GM19239 (cell line): ENCODE data around the gene PNN.
A peak's percentile ranks its signal among the peaks of the same experiment; 100 is the strongest.
"Not testable (repeated sequence)": the region's sequence is repeated elsewhere in the genome, so short reads cannot be mapped to it uniquely, and the experiment has no call there.

ENCODE experiments used
- DNase-seq: peaks from one replicate; pipeline ENCODE4 v3.0.0; 2011; ENCODE audit warnings: low spot score; ENCODE audit not compliant: insufficient read length
- FAIRE-seq: peaks from 2 replicates; lab custom pipeline; 2011; peaks lifted over from hg19 to GRCh38; lab: Jason Lieb, UNC

Gene PNN

DNA sequence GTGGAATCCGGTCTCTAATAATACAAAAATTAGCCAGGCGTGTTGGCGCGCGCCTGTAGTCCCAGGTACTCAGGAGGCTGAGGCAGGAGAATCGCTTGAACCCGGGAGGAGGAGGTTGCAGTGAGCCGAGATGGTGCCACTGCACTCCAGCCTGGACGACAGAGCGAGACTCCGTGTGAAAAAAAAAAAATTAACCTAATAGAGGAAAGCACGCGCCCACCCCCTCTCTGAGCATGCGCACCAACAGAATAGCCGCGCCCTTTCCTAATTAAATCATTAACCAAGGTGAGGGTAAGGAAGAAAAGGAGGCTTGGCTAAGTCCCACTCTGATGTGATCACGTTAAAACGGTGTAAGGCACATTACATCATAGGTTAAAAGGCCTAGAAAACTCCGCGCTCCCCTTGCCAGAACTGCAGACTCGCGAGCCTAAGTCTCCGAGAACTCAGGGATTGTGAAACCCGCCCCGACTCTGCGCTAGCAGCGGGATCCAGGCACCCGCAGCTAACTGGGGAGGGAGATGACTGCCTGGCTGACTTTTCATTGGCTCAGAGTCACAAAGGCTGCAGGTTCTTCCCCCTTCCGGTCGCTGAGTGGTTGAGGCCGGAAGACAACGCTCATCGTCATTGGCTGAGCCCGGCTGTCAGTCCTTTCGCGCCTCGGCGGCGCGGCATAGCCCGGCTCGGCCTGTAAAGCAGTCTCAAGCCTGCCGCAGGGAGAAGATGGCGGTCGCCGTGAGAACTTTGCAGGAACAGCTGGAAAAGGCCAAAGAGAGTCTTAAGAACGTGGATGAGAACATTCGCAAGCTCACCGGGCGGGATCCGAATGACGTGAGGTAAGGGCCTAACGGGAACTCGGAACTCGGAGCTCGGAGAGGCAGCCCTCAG is at the start of gene PNN:
TSS of gene PNN (plus strand) at position 695 of the 885 bp plus-strand sequence. CDS start at position 721, 26 bp downstream.
- peak; percentile 97 for FAIRE-seq
- DNase-seq = peak; percentile 67

GRCh38 chr14:39137835-39138234 is 37.2 kb upstream of the PNN start:
- FAIRE-seq, DNase-seq: not testable (repeated sequence)

GRCh38 chr14:39138440-39138839 is 36.6 kb upstream of the PNN start:
- no peak for FAIRE-seq
- no peak for DNase-seq

DNA sequence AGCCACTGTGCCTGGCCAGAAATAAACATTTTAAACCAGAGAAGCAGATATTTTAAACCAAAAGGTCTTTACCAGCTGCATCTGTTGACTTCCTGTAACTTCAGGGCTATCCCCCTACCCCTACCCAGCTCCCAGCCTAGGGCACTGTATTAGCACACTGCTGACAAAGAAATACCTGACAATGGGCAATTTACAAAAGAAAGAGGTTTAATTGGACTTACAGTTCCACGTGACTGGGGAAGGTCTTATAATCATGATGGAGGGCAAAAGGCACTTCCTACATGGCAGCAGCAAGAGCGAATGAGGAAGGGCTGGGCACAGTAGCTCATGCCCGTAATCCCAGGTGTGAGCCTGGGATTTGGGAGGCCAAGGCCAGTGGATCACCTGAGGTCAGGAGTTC is 34.9 kb upstream of the PNN start:
- FAIRE-seq = no peak

GRCh38 chr14:39141623-39142022 is 33.4 kb upstream of the PNN start:
- FAIRE-seq, DNase-seq: not testable (repeated sequence)

More for the DNA sequence above, 34.9 kb upstream of the PNN start:
- DNase-seq = no peak

DNA sequence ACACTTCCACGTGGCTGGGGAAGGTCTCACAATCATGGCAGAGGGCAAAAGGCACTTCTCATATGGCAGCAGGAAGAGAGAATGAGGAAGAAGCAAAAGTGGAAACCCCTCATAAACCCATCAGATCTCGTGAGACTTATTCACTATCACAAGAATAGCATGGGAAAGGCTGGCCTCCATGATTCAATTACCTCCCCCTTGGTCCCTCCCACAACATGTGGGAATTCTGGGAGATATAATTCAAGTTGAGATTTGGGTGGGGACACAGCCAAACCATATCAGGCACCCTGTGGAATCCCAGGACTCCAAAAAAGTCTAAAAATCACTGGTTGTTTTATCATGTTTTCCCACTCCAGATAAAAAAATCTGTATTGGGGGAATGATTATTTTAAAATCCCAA is 31.8 kb upstream of the PNN start:
- not testable (repeated sequence) for DNase-seq, FAIRE-seq

- FAIRE-seq (no peak), DNase-seq (no peak)
These were observed 29.6 kb upstream of the PNN start for GRCh38 chr14:39145266-39145966.

DNA sequence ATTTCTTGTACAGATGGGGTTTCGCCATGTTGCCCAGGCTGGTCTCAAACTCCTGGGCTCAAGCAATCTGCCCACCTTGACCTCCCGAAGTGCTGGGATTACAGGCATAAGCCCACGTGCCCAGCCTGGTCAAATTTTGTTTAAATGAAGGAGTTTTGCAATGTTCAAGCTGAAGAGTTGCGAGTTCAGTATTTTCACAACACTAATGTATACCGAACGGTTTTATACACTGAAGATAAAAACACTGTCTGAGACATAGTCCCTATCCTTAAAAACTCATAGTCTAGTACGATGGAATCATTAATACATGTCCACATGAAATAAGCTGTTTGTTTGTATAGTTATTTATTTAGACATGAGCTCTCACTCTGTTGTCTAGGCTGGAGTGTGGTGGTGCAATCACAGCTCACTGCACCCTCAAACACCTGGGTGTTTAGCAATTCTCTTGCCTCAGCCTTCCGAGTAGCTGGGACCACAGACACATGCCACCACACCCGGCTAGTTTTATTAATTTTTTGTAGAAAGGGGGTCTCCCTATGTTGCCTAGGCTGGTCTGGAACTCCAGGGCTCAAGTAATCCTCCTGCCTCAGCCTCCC is 20.4 kb upstream of the PNN start:
- FAIRE-seq = no peak
- no peak for DNase-seq

DNA sequence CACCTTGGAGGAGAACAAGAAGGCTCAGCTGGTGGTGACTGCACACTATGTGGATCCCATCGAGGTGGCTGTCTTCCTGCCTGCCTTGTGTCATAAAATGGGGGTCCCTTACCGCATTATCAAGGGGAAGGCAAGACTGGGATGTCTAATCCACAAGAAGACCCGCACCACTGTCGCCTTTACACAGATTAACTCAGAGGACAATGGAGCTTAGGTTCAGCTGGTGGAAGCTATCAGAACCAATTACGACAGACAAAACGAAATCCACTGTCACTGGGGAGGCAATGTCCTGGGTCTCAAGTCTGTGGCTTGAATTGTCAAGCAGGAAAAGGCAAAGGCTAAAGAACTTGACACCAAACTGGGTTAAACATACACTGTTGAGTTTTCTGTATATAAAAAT is 17.6 kb upstream of the PNN start:
- no peak for DNase-seq
- no peak for FAIRE-seq

DNA sequence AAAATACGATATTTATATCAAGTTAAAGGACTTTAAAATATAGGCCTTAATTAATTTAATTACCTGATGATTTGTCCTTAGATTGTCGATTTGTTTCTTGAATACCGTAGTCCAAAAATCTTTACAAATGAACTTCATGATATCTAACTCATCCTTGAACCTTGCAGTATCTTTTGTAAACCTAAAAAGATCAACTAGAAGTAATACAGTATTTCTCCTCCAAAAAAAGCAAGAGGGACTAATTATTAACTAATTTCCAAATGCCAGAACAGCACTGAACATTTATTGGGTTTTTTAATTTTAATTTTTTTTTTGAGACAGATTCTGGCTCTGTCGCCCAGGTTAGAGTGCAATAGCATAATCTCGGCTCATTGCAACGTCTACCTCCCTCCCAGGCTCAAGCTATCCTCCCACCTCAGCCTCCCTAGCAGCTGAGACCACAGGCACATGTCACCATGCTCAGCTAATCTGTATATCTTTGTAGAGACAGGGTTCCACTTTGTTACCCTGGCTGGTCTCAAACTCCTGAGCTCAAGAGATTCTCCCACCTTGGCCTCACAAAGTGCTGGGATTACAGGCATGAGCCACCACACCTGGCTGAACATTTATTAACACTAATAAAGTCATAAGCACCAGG is 16.7 kb upstream of the PNN start:
- FAIRE-seq = no peak
- no peak for DNase-seq

DNA sequence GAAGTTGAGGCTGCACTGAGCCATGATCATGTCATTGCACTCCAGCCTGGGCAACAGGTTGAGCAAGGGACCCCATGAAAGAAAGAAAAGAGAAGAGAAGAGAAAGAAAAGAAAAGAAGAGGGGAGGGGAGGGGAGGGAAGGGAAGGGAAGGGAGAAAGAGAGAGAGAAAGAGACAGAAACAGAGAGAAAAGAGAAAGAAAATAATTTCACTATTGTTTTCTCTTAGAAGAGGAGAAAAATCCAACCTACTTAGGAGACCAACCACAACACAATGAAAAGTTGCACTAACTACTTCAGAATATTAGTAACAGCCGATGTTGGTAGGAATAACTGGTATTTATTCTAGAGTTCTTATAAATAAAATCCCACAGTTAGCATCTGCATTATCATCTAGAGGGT is 14.6 kb upstream of the PNN start:
- FAIRE-seq (no peak), DNase-seq (no peak)

DNA sequence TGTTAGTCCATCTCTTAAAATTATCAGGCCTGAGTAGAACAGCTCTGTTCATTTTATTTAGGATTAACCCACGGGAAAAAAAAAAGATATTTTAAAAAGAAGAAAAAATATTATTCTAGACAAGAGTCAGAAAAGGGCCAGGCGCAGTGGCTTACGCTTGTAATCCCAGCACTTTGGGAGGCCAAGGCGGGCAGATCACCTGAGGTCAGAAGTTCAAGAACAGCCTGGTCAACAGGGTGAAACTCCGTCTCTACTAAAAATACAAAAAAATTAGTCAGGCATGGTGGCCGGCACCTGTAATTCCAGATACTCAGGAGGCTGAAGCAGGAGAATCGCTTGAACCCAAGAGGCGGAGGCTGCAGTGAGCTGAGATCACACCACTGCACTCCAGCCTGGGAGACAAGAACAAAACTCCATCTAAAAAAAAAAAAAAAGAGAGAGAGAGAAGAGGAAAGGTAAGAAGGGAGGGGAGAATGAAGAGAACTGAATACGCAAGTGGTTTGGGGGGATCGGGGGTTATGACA is 7.2 kb upstream of the PNN start:
- not testable (repeated sequence) for FAIRE-seq

GRCh38 chr14:39168591-39168990 is 6.5 kb upstream of the PNN start:
- DNase-seq (no peak), FAIRE-seq (no peak)

More for the DNA sequence above, 7.2 kb upstream of the PNN start:
- DNase-seq = not testable (repeated sequence)

DNA sequence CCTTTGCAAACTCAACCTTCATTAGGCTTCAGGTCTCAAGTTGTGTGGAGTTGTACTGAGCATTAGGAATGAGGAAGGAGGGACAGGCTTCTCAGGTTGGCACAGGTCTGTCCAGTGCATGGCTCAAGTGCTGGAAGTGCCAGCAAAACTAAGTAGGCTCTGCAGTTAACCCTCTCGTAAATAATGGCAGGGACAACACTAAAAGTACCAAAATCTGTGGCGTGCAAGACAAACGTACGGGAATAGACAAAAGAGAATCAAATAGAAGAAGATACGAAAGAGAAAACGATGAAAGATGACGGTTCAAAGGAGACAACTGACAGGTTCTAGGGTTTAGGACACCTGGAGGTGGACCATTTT is 5.5 kb upstream of the PNN start:
- no peak for FAIRE-seq
- DNase-seq = peak; percentile 7

- DNase-seq (no peak), FAIRE-seq (no peak)
These were observed 1.9 kb upstream of the PNN start for GRCh38 chr14:39173198-39173597.

DNA sequence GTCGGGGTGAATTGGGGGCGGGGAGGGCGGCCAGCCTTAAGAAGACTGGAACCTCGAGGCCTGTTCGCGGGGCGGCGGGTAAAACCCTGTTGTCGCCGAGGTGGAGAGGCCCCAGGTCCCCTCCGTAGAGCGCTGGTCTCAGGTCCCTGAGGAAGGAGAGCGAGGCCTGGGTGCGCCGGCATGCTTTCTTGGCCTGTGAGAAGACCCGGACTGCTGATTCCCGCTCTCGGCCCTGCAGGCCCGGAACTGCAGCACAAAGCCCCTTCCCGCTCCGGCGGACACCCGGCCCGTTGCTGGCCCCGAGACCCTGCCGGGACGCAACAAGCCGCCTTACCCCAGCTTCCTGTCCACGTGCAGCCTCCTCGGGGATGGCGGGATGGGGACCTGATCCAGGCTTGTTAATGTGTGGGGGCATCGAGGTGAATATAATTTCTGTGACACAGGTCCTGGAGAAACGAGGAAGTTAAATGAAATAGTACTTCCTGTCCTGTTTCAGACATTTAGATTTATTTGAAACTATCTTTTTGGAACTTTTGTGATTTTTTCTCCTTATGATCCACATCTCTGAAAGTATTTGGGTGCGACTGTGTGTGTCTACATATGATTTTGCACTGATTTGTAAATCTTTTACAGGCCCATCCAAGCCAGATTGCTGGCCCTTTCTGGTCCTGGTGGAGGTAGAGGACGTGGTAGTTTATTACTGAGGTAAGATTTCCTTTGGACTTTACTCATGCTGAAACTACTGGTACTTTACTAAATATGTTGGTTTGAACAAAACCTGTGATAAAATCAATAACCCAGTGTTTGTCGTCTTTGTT is 600 bp downstream of the PNN start:
- FAIRE-seq = peak; percentile 35

GRCh38 chr14:39176263-39177167 is 1.5 kb downstream of the PNN start:
- no peak for DNase-seq
- no peak for FAIRE-seq

More for the DNA sequence above, 600 bp downstream of the PNN start:
- peak; percentile 4 for DNase-seq

DNA sequence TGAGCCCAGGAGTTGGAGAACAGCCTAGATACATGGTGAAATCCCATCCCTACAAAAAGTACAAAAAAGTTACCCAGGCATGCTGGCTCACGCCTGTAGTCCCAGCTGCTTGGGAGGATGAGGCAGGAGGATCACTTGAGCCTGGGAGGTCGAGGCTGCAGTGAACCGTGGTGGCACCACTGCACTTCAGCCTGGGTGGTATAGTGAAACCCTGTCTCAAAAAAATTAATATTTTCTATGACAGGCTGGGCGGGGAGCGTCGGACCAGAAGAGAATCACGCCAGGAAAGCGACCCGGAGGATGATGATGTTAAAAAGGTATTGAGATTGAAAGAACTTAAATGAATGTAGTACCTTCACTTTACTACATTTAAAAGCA is 2.1 kb downstream of the PNN start:
- FAIRE-seq = no peak
- DNase-seq = no peak
